ENCODE data around the gene POLE3.

DNA sequence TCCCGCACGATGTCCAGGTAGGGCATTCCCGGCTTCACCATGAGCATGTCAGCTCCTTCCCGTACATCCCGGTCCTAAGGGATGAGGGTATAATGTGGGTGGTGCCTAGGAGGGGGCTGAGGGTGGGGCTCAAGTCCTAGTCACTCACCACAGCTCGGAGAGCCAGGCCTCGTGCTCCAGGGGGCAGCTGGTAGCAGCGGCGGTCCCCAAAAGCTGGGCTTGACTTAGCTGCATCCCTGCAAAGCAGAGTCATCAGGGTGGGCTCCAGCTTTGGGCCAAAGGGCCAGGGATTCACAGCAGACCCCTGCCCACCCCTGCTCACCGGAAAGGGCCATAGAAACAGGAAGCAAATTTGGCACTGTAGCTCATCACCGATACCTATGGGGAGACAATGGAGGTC lies 21.0 kb downstream of the POLE3 start:
- TF ChIP-seq POLR2A (IDR thresholded peaks at IDR 0.05) (no peak), EP300 (IDR thresholded peaks at IDR 0.05) (no peak)
- TF ChIP-seq, protein P1, sequence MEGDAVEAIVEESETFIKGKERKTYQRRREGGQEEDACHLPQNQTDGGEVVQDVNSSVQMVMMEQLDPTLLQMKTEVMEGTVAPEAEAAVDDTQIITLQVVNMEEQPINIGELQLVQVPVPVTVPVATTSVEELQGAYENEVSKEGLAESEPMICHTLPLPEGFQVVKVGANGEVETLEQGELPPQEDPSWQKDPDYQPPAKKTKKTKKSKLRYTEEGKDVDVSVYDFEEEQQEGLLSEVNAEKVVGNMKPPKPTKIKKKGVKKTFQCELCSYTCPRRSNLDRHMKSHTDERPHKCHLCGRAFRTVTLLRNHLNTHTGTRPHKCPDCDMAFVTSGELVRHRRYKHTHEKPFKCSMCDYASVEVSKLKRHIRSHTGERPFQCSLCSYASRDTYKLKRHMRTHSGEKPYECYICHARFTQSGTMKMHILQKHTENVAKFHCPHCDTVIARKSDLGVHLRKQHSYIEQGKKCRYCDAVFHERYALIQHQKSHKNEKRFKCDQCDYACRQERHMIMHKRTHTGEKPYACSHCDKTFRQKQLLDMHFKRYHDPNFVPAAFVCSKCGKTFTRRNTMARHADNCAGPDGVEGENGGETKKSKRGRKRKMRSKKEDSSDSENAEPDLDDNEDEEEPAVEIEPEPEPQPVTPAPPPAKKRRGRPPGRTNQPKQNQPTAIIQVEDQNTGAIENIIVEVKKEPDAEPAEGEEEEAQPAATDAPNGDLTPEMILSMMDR (IDR thresholded peaks at IDR 0.05), result no peak

All from sigmoid colon (tissue), 4 donors.